ENCODE measurements around the gene DNAI4. TPM values are rescaled to one million over a fixed set of nuclear protein-coding genes. Genes with fewer than 3 reads are reported as not detected.

The DNAI4 gene
- total RNA-seq, 1 donor from 2014 or later: 1.4 TPM

DNA sequence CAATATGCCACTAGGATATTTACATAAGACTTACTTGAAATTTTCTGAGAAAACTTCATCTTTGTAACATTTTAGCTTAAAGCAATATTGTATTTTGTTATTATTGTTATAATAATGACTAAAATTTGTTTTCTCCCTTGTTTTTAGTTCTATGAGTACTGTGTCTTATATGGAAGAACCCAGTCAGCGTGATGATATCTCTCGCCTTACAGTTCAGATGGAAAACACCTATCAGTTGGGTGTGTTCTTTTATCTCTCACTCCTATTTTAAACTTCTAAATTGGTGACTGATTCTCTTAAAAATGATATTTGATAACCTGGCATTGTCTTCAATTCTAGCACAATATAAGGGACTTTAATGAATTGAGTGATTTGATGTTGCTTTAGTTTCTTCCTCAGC is 154.4 kb downstream of the DNAI4 start:
- no peak for ATAC-seq
- no peak for DNase-seq (ENCODE audit: low spot score)

GRCh38 chr1:66769512-66770229 is 155.0 kb downstream of the DNAI4 start:
- DNase-seq (ENCODE audit: low spot score): no peak
- ATAC-seq: no peak

GRCh38 chr1:66768965-66769364 is 155.7 kb downstream of the DNAI4 start:
- DNase-seq (ENCODE audit: low spot score) (no peak), ATAC-seq (no peak)

DNA sequence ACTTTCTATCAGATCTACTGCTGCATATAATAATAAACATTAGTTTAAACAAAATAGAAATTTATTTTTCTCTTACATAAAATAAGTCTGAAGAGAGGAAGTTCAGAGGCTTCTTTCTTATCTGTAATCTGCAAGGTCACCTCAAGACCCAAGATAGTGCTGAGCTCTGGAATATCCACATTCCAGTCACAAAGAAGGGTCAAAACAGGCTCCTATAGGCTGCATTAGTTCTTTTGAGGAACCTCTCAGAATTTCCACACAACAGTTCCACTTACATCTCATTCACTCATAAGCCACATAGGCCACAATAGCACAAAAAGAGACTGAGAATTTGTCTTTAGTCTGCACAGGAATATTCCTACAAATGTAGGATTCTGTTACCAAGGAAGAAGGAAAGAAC is 157.0 kb downstream of the DNAI4 start:
- DNase-seq (ENCODE audit: low spot score) (no peak), ATAC-seq (no peak)

GRCh38 chr1:66764994-66765578 is 159.6 kb downstream of the DNAI4 start:
- peak; percentile 92 for ATAC-seq
- DNase-seq (ENCODE audit: low spot score): no peak

Other genes starting within 250 kb of the DNAI4 start
- gene DYNLT5, start 172.4 kb downstream of the DNAI4 start, total RNA-seq: 0.28 TPM
- gene INSL5, start 123.6 kb downstream of the DNAI4 start, total RNA-seq: not detected
- 12.7 TPM for gene MIER1, start 134 bp upstream of the DNAI4 start, total RNA-seq
- 66.0 TPM for gene SLC35D1, start 129.3 kb upstream of the DNAI4 start, total RNA-seq
- not detected for gene C1orf141, start 210.1 kb upstream of the DNAI4 start, total RNA-seq
- gene IL23R, start 241.6 kb upstream of the DNAI4 start, total RNA-seq: 0.10 TPM